HepG2 (cell line): Measurements from ENCODE around the gene TNFAIP6. TPM values are rescaled to one million over a fixed set of nuclear protein-coding genes. Genes with fewer than 3 reads are reported as not detected.
A peak's percentile ranks its signal among the peaks of the same experiment; 100 is the strongest.

ENCODE experiments used
- ATAC-seq: fragments of 200-7000 bp; cut with Tn5 transposase; 3 replicates; pipeline ENCODE4 v1.9.1; 2020; ENCODE audit warnings: mild to moderate bottlenecking, moderate library complexity
- BruUV-seq: library from RNA; stranded (reverse); fragments of 400-500 nt; replicated peaks from 2 replicates; lab custom pipeline; 2021; lab: Mats Ljungman, UMichigan
- CTCF ChIA-PET: fragments of 300-600 bp; formaldehyde crosslinking; extraction: SDS; loops from one replicate; lab custom pipeline; 2021; ENCODE audit warnings: low total read pairs, inconsistent platforms, low intra/inter-chr PET ratio; lab: Yijun Ruan, JAX
- POLR2A ChIA-PET: fragments of 350-600 bp; sonication (Branson Sonifier 250); formaldehyde crosslinking; loops from one replicate; lab custom pipeline; 2020; ENCODE audit warnings: antibody characterized with exemption, inconsistent platforms; lab: Yijun Ruan, JAX
- DNase-seq: peaks from one replicate; pipeline ENCODE4 v3.0.0-alpha.2; 2015; ENCODE audit warnings: low spot score
- FAIRE-seq: peaks from 3 replicates; lab custom pipeline; 2011; peaks lifted over from hg19 to GRCh38; lab: Jason Lieb, UNC
- H2AFZ ChIP-seq: one replicate; pipeline ENCODE4 v1.6.1; 2011; ENCODE audit warnings: low read length, inconsistent platforms
- H3K27ac ChIP-seq: fragments of 300-600 bp; 3 replicates; pipeline ENCODE4 v1.8.0; 2011; ENCODE audit warnings: mixed run types, mild to moderate bottlenecking, mixed read lengths, low read length, inconsistent platforms; ENCODE audit not compliant: insufficient read depth; ENCODE audit errors: extremely low read length
- H3K27me3 ChIP-seq, 2 experiments: fragments of 200-600 bp in 1 of 2; 2 replicates in 1 of 2; 3 replicates in 1 of 2; pipeline versions ENCODE4 v1.6.0 to v1.8.0; 2011; ENCODE audit warnings: low read length in 2 of 2, mild to moderate bottlenecking in 2 of 2, moderate library complexity in 2 of 2, inconsistent platforms in 1 of 2; ENCODE audit not compliant: insufficient read depth in 2 of 2, control insufficient read depth in 1 of 2
- H3K36me3 ChIP-seq, 2 experiments: fragments of 200-600 bp in 1 of 2; replicated peaks in 1 of 2; 2 replicates in 1 of 2; 3 replicates in 1 of 2; pipeline versions ENCODE4 v1.5.1 to v1.8.0; 2011; ENCODE audit warnings: low read length in 2 of 2, inconsistent platforms in 1 of 2; ENCODE audit not compliant: insufficient read depth in 2 of 2, control insufficient read depth in 1 of 2
- H3K4me1 ChIP-seq: 2 replicates; pipeline ENCODE4 v1.5.1; 2012; ENCODE audit warnings: low read length, inconsistent platforms; ENCODE audit not compliant: insufficient read depth
- H3K4me2 ChIP-seq: 2 replicates; pipeline ENCODE4 v1.6.0; 2011; ENCODE audit warnings: low read depth, low read length, inconsistent platforms
- H3K4me3 ChIP-seq, 3 experiments: fragments of 200-600 bp in 1 of 3; sonication (generic), shearing (Covaris generic) in 1 of 3; replicated peaks in 1 of 3; 2 replicates each; pipeline ENCODE4 v1.5.1; 2011 to 2016; ENCODE audit warnings: low read length in 3 of 3, inconsistent platforms in 2 of 3, low read depth in 2 of 3, mild to moderate bottlenecking in 2 of 3, control low read depth in 1 of 3, mixed read lengths in 1 of 3; ENCODE audit not compliant: insufficient read depth in 1 of 3
- H3K79me2 ChIP-seq: one replicate; pipeline ENCODE4 v1.6.1; 2011; ENCODE audit warnings: low read length, inconsistent platforms; ENCODE audit not compliant: insufficient read depth
- H3K9ac ChIP-seq: 2 replicates; pipeline ENCODE4 v1.6.0; 2011; ENCODE audit warnings: mild to moderate bottlenecking, low read depth, low read length, inconsistent platforms; ENCODE audit not compliant: insufficient read depth
- H3K9me3 ChIP-seq: 2 replicates; pipeline ENCODE4 v1.5.1; 2012; ENCODE audit warnings: mild to moderate bottlenecking, low read length
- H4K20me1 ChIP-seq: 2 replicates; pipeline ENCODE4 v1.6.0; 2011; ENCODE audit warnings: inconsistent platforms, mild to moderate bottlenecking, low read length, moderate library complexity; ENCODE audit not compliant: insufficient read depth
- CEBPB ChIP-seq: IDR thresholded peaks from 2 replicates; pipeline ENCODE4 v1.6.1; 2011; ENCODE audit warnings: low read depth, low read length, improper control_type of control experiment, borderline replicate concordance
- NAIF1 ChIP-seq: sonication (generic); formaldehyde crosslinking; IDR thresholded peaks from 2 replicates; pipeline ENCODE4 v1.5.0; 2020; ENCODE audit warnings: mild to moderate bottlenecking, missing genetic modification reagents, borderline replicate concordance
- SIN3A ChIP-seq: IDR thresholded peaks from 2 replicates; pipeline ENCODE4 v1.6.1; 2011; ENCODE audit warnings: low read depth, mild to moderate bottlenecking, control low read depth, low read length, borderline replicate concordance
- SIN3B ChIP-seq: fragments of 150-350 bp; IDR thresholded peaks from 2 replicates; pipeline ENCODE4 v1.6.1; 2014; ENCODE audit warnings: low read length
- SP1 ChIP-seq, 2 experiments: fragments of 450-650 bp in 1 of 2; sonication (generic) in 1 of 2; formaldehyde crosslinking in 1 of 2; IDR thresholded peaks; 2 replicates each; pipeline versions ENCODE4 v1.4.0 to v1.6.1; 2016 to 2020; ENCODE audit warnings: missing genetic modification reagents in 1 of 2
- ZNF563 ChIP-seq: sonication (generic); formaldehyde crosslinking; IDR thresholded peaks from 2 replicates; pipeline ENCODE4 v1.8.0; 2022; ENCODE audit warnings: mild to moderate bottlenecking, moderate library complexity, missing genetic modification reagents
- ZNF83 ChIP-seq: sonication (generic); formaldehyde crosslinking; IDR thresholded peaks from 2 replicates; pipeline ENCODE4 v1.4.0; 2020; ENCODE audit warnings: missing genetic modification reagents, mild to moderate bottlenecking, borderline replicate concordance
- WGBS: methylation state at CpG from one replicate; pipeline ENCODE4 v1.1.6; 2017; ENCODE audit warnings: low lambda C conversion rate; 5-methylcytosine and 5-hydroxymethylcytosine counted together
- in situ Hi-C: cut with HindIII; loops from 2 replicates; pipeline ENCODE4 v1.10.0; 2017; ENCODE audit warnings: low pct_unique_long_range_greater_than_20kb; ENCODE audit not compliant: extremely low pct_ligation_motif_present
- intact Hi-C: fragments of 100-400 bp; cut with micrococcal nuclease; formaldehyde crosslinking; loops from one replicate; pipeline ENCODE4 v1.10.0; 2022; ENCODE audit not compliant: unreplicated experiment
- polyA plus RNA-seq, 8 experiments: library from polyadenylated mRNA; depleted of rRNA in 3 of 8; stranded (reverse) in 7 of 8; unstranded in 1 of 8; fragments of >200 nt; fragmentation: Illumina TruSeq in 4 of 8; extraction: Trizol in 4 of 8; gene quantifications; 2 replicates each; pipeline versions ENCODE4 v1.2.1 to v1.2.3, GENCODE V29; 2011 to 2016; ENCODE audit warnings: low read depth in 4 of 8, missing spikeins in 1 of 8, mixed read lengths in 1 of 8; ENCODE audit not compliant: insufficient read depth in 1 of 8
- total RNA-seq, 5 experiments: library from RNA; depleted of rRNA; stranded (reverse); fragments of >200 nt; fragmentation: Illumina TruSeq; extraction: Trizol; gene quantifications; 2 replicates each; pipeline ENCODE4 v1.2.3, GENCODE V29; 2016; ENCODE audit warnings: low read depth in 1 of 5

The TNFAIP6 gene
- total and polyA plus RNA-seq, 2 of the 13 experiments (the other 11 are each of a cell fraction or from before 2014, with no cell fraction given), result not detected

DNA sequence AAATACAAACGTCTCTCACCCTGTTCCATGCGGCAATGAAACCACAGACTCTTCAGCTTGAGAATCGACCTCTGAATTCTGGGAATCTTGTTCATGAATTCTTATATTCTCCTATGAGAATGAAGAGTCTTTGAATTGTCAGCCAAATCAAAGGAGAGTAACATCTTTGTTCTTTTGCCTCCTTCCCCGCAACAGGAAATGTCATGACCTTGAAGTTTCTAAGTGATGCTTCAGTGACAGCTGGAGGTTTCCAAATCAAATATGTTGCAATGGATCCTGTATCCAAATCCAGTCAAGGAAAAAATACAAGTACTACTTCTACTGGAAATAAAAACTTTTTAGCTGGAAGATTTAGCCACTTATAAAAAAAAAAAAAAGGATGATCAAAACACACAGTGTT lies 21.8 kb downstream of the TNFAIP6 start:
- Histone ChIP-seq H3K9me3 (no peaks in the 10 kb centered on the region), H3K4me3 (no peak overlapping the region), H4K20me1 (no peaks in the 10 kb centered on the region), H3K9ac (no peak overlapping the region), H3K27me3 (peaks cover 0 to 3% of the 10 kb centered on the region in 2 experiments; a peak in 1 of 5 replicates), H2AFZ (no peak overlapping the region), H3K79me2 (no peaks in the 10 kb centered on the region), H3K4me1 (no peaks in the 10 kb centered on the region), H3K36me3 (no peaks in the 10 kb centered on the region), H3K27ac (no peak overlapping the region), H3K4me2 (no peak overlapping the region)
- ATAC-seq (no peak), FAIRE-seq (no peak), DNase-seq (no peak)
- intact Hi-C loops (no loop called here), in situ Hi-C loops (no loop called here)
- no TSS peak for BruUV-seq
- ChIA-PET CTCF (no interaction called here), POLR2A (no interaction called here)
- WGBS, result 55% methylated on average over 4 of the region's 4 CpGs
- TF ChIP-seq SP1 (IDR thresholded peaks at IDR 0.05) (no peak), SP1 (CRISPR knock-in tag; IDR thresholded peaks at IDR 0.05) (no peak), CEBPB (peak; percentile 24; the same call in 1 of the 2 replicates), SIN3B (no peak)

DNA sequence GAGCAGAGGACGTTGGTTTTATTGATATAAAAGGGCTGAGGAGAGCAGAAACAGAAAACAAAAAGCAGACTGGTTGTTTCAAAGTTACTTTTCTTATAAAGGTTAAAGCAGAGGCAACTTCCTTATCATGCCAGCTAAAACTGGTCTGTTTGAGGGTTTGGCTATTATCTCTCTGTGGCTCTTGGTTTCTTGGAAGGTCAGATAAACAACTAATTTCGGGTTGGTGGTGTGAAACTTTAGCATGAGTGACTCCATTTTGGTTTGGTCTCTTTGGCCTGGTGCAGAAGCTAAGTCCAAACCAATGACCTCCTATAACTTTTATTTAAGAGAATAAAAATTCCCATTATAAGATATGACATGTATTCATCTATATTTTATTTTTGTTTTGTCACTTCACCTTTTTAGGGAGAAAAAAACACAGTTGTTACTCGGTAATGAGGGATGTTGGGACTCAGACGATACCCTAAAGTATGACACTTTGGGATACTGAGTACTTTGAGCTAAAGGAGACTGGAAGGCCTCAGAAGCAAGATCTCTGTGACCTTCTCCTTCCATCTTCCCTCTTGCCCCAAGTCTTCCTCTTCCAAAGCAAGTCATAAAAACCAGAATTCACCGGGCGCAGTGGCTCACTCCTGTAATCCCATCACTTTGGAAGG lies 23.3 kb downstream of the TNFAIP6 start:
- no peak overlapping the region for H3K9ac ChIP-seq
- no peaks in the 10 kb centered on the region for H3K79me2 ChIP-seq
- in situ Hi-C loops (no loop called here), intact Hi-C loops (no loop called here)
- no peak overlapping the region for H3K4me2 ChIP-seq
- TF ChIP-seq ZNF83 (CRISPR knock-in tag) (no peak), SIN3A (no peak), NAIF1 (CRISPR knock-in tag) (no peak), ZNF563 (no peak)
- POLR2A ChIA-PET, result no interaction called here
- no peaks in the 10 kb centered on the region for H3K36me3 ChIP-seq
- H4K20me1 ChIP-seq, result no peaks in the 10 kb centered on the region
- DNase-seq (no peak), FAIRE-seq (no peak), ATAC-seq (no peak)
- no peaks in the 10 kb centered on the region for H3K4me1 ChIP-seq
- no TSS peak for BruUV-seq
- no peak overlapping the region for H3K27ac ChIP-seq
- H2AFZ ChIP-seq, result no peak overlapping the region
- CTCF ChIA-PET, result no interaction called here
- no peaks in the 10 kb centered on the region for H3K9me3 ChIP-seq
- H3K4me3 ChIP-seq, result no peak overlapping the region
- H3K27me3 ChIP-seq, result peaks cover 0 to 5% of the 10 kb centered on the region in 2 experiments; a peak in 1 of 5 replicates
- 44% methylated on average over 6 of the region's 6 CpGs for WGBS
